GM18511 (cell line): ENCODE measurements around the gene TRDN.

Source experiments
- ATAC-seq: cut with Tn5 transposase; IDR thresholded peaks from one replicate; pipeline ENCODE4 v1.9.1; 2021; ENCODE audit warnings: mild to moderate bottlenecking, moderate library complexity; ENCODE audit not compliant: unreplicated experiment

Gene TRDN

GRCh38 chr6:123636782-123637181, at the start of gene TRDN:
Gene TRDN, minus strand, starts transcription at chr6:123636950. Its CDS starts 175 bp downstream, at chr6:123636775.
- no peak for ATAC-seq

GRCh38 chr6:123681957-123682462, 45.3 kb upstream of the TRDN start:
- ATAC-seq = no peak

- ATAC-seq = no peak
Measured at GRCh38 chr6:123677897-123678296, 41.1 kb upstream of the TRDN start.

GRCh38 chr6:123676793-123677192, 40.0 kb upstream of the TRDN start:
- ATAC-seq = no peak

- ATAC-seq = no peak
Measured at GRCh38 chr6:123668965-123669591, 32.3 kb upstream of the TRDN start.

- ATAC-seq = no peak
Measured at GRCh38 chr6:123668063-123668462, 31.3 kb upstream of the TRDN start.

GRCh38 chr6:123663436-123663835, 26.7 kb upstream of the TRDN start:
- no peak for ATAC-seq

GRCh38 chr6:123662757-123663156, 26.0 kb upstream of the TRDN start:
- ATAC-seq = no peak

GRCh38 chr6:123661105-123661891, 24.5 kb upstream of the TRDN start:
- ATAC-seq = no peak

GRCh38 chr6:123659960-123660748, 23.4 kb upstream of the TRDN start:
- no peak for ATAC-seq

GRCh38 chr6:123658848-123659247, 22.1 kb upstream of the TRDN start:
- ATAC-seq = no peak

- ATAC-seq = peak; percentile 91
Measured at GRCh38 chr6:123655521-123656306, 19.0 kb upstream of the TRDN start.

GRCh38 chr6:123648723-123649122, 12.0 kb upstream of the TRDN start:
- ATAC-seq = no peak

GRCh38 chr6:123648020-123648580, 11.3 kb upstream of the TRDN start:
- ATAC-seq = no peak

- no peak for ATAC-seq
Measured at GRCh38 chr6:123641497-123641896, 4.7 kb upstream of the TRDN start.

GRCh38 chr6:123640567-123641187, 3.9 kb upstream of the TRDN start:
- no peak for ATAC-seq

GRCh38 chr6:123638865-123639264, 2.1 kb upstream of the TRDN start:
- ATAC-seq = no peak

- no peak for ATAC-seq
Measured at GRCh38 chr6:123636282-123636681, 468 bp downstream of the TRDN start.

- ATAC-seq = no peak
Measured at GRCh38 chr6:123635567-123635966, 1.2 kb downstream of the TRDN start.

- ATAC-seq = no peak
Measured at GRCh38 chr6:123635144-123635543, 1.6 kb downstream of the TRDN start.
